Loucy (cell line): ENCODE data around the gene COL4A4.

Experiments used
- H2AFZ ChIP-seq: fragments of 200-600 bp; sonication (generic); 2 replicates; pipeline ENCODE4 v1.6.0; 2016; ENCODE audit warnings: antibody characterized with exemption, mild to moderate bottlenecking, low read length, moderate library complexity
- H3F3A ChIP-seq: fragments of 200-600 bp; 2 replicates; pipeline ENCODE4 v1.6.0; 2016; ENCODE audit warnings: antibody characterized with exemption, low read depth, mild to moderate bottlenecking
- H3K27me3 ChIP-seq: fragments of 200-600 bp; sonication (generic); 2 replicates; pipeline ENCODE4 v1.6.1; 2014; ENCODE audit warnings: low read length, mild to moderate bottlenecking; ENCODE audit not compliant: insufficient read depth, poor library complexity, severe bottlenecking
- H3K36me3 ChIP-seq: fragments of 200-600 bp; sonication (generic); 2 replicates; pipeline ENCODE4 v1.6.1; 2016; ENCODE audit warnings: low read length; ENCODE audit not compliant: insufficient read depth
- H3K4me1 ChIP-seq: fragments of 200-600 bp; sonication (generic); 2 replicates; pipeline ENCODE4 v1.5.1; 2014; ENCODE audit warnings: low read length, mild to moderate bottlenecking; ENCODE audit not compliant: insufficient read depth, poor library complexity, severe bottlenecking
- H3K4me2 ChIP-seq: fragments of 200-600 bp; sonication (generic); 2 replicates; pipeline ENCODE4 v1.6.0; 2014; ENCODE audit warnings: antibody characterized with exemption, low read length, low read depth, mild to moderate bottlenecking; ENCODE audit not compliant: poor library complexity, severe bottlenecking
- H3K4me3 ChIP-seq: fragments of 200-600 bp; sonication (generic); 2 replicates; pipeline ENCODE4 v1.5.1; 2014; ENCODE audit warnings: low read length, mild to moderate bottlenecking, mixed read lengths; ENCODE audit not compliant: poor library complexity, severe bottlenecking
- H3K79me2 ChIP-seq: fragments of 200-600 bp; sonication (generic); 2 replicates; pipeline ENCODE4 v1.6.1; 2014; ENCODE audit warnings: low read length; ENCODE audit not compliant: insufficient read depth
- H3K9ac ChIP-seq: fragments of 200-600 bp; sonication (generic); 2 replicates; pipeline ENCODE4 v1.6.0; 2014; ENCODE audit warnings: mild to moderate bottlenecking, low read depth, low read length, moderate library complexity; ENCODE audit not compliant: poor library complexity, severe bottlenecking
- H3K9me2 ChIP-seq: fragments of 200-600 bp; sonication (generic); replicated peaks from 2 replicates; pipeline ENCODE4 v1.6.1; 2016; ENCODE audit warnings: low read depth, low read length, mixed read lengths
- H3K9me3 ChIP-seq: fragments of 200-600 bp; sonication (generic); 2 replicates; pipeline ENCODE4 v1.6.1; 2014; ENCODE audit warnings: mild to moderate bottlenecking, antibody characterized with exemption, low read length, low read depth; ENCODE audit not compliant: insufficient read depth
- H4K20me1 ChIP-seq: fragments of 200-600 bp; sonication (generic); 2 replicates; pipeline ENCODE4 v1.6.0; 2014; ENCODE audit warnings: antibody characterized with exemption, low read length, mild to moderate bottlenecking; ENCODE audit not compliant: insufficient read depth, poor library complexity, severe bottlenecking
- CTCF ChIP-seq: fragments of 200-600 bp; sonication (generic); conservative IDR thresholded peaks from 2 replicates; pipeline ENCODE4 v1.5.1; 2014; ENCODE audit warnings: mild to moderate bottlenecking, antibody characterized with exemption, low read length
- EZH2phosphoT487 ChIP-seq: fragments of 200-600 bp; IDR thresholded peaks from 2 replicates; pipeline ENCODE4 v1.6.1; 2018; ENCODE audit warnings: antibody characterized with exemption, mild to moderate bottlenecking, moderate library complexity, borderline replicate concordance

COL4A4 gene

GRCh38 chr2:227153307-227153706 lies 10.7 kb downstream of the COL4A4 start:
- H3K9me2 ChIP-seq, result no peaks in the 10 kb centered on the region
- no peaks in the 10 kb centered on the region for H3F3A ChIP-seq
- H4K20me1 ChIP-seq, result no peaks in the 10 kb centered on the region
- no peaks in the 10 kb centered on the region for H3K79me2 ChIP-seq
- H3K9me3 ChIP-seq, result no peaks in the 10 kb centered on the region
- no peak overlapping the region for H3K4me2 ChIP-seq
- no peaks in the 10 kb centered on the region for H3K36me3 ChIP-seq
- H3K4me1 ChIP-seq, result no peaks in the 10 kb centered on the region
- H3K9ac ChIP-seq, result no peak overlapping the region
- no peak overlapping the region for H2AFZ ChIP-seq
- H3K27me3 ChIP-seq, result no peaks in the 10 kb centered on the region
- no peak overlapping the region for H3K4me3 ChIP-seq
- TF ChIP-seq EZH2phosphoT487, result no peak
- no peak for TF ChIP-seq CTCF

GRCh38 chr2:227152093-227152766 lies 11.8 kb downstream of the COL4A4 start:
- H3F3A ChIP-seq, result no peaks in the 10 kb centered on the region
- H3K79me2 ChIP-seq, result no peaks in the 10 kb centered on the region
- no peak overlapping the region for H3K4me2 ChIP-seq
- peaks cover 3% of the 10 kb centered on the region; the same call in 1 of the 2 replicates for H3K9me3 ChIP-seq
- H3K36me3 ChIP-seq, result no peaks in the 10 kb centered on the region
- H3K4me1 ChIP-seq, result no peaks in the 10 kb centered on the region
- no peak overlapping the region for H2AFZ ChIP-seq
- no peak for TF ChIP-seq CTCF
- TF ChIP-seq EZH2phosphoT487, result no peak
- H3K9me2 ChIP-seq, result no peaks in the 10 kb centered on the region
- H4K20me1 ChIP-seq, result no peaks in the 10 kb centered on the region
- no peaks in the 10 kb centered on the region for H3K27me3 ChIP-seq
- no peak overlapping the region for H3K9ac ChIP-seq
- H3K4me3 ChIP-seq, result no peak overlapping the region

- no peak overlapping the region for H3K9ac ChIP-seq
- no peaks in the 10 kb centered on the region for H3F3A ChIP-seq
- no peaks in the 10 kb centered on the region for H3K9me2 ChIP-seq
- no peak overlapping the region for H3K4me3 ChIP-seq
- no peaks in the 10 kb centered on the region for H3K36me3 ChIP-seq
- no peak for TF ChIP-seq EZH2phosphoT487
- TF ChIP-seq CTCF, result no peak
- no peaks in the 10 kb centered on the region for H4K20me1 ChIP-seq
- H3K27me3 ChIP-seq, result no peaks in the 10 kb centered on the region
- no peaks in the 10 kb centered on the region for H3K4me1 ChIP-seq
- H3K79me2 ChIP-seq, result no peaks in the 10 kb centered on the region
- peaks cover 3% of the 10 kb centered on the region; the same call in 1 of the 2 replicates for H3K9me3 ChIP-seq
- no peak overlapping the region for H2AFZ ChIP-seq
- H3K4me2 ChIP-seq, result no peak overlapping the region
Observed at GRCh38 chr2:227150222-227150936, 13.6 kb downstream of the COL4A4 start.
